Spleen (tissue), 11 donors: Measurements from ENCODE around the gene MAP3K19. TPM values are rescaled to one million over a fixed set of nuclear protein-coding genes. Genes with fewer than 3 reads are reported as not detected.
A peak's percentile ranks its signal among the peaks of the same experiment; 100 is the strongest.

Experiments
- DNase-seq: peaks from one replicate; pipeline ENCODE4 v3.0.0-alpha.2; 2020
- H3K27ac ChIP-seq, 8 donors: fragments of 200-600 bp; sonication (generic) in 7 of 8; 1 replicate in 4 of 8; 2 replicates in 4 of 8; pipeline versions ENCODE4 v1.5.0 to v1.8.0; 2016 to 2021; ENCODE audit warnings: inconsistent platforms in 4 of 8, mild to moderate bottlenecking in 4 of 8, moderate library complexity in 1 of 8
- H3K27me3 ChIP-seq, 7 donors: fragments of 200-600 bp; sonication (generic) in 6 of 7; replicated peaks in 1 of 7; 1 replicate in 4 of 7; 2 replicates in 3 of 7; pipeline versions ENCODE4 v1.5.0 to v1.8.0; 2016 to 2021; ENCODE audit warnings: inconsistent platforms in 3 of 7, mild to moderate bottlenecking in 1 of 7
- H3K36me3 ChIP-seq, 6 donors: fragments of 200-600 bp; sonication (generic) in 5 of 6; 1 replicate in 4 of 6; 2 replicates in 2 of 6; pipeline versions ENCODE4 v1.5.0 to v1.8.0; 2016 to 2021; ENCODE audit warnings: inconsistent platforms in 2 of 6
- H3K4me1 ChIP-seq, 6 donors: fragments of 200-600 bp; sonication (generic) in 5 of 6; 1 replicate in 3 of 6; 2 replicates in 3 of 6; pipeline versions ENCODE4 v1.5.0 to v1.8.0; 2016 to 2021; ENCODE audit warnings: inconsistent platforms in 3 of 6
- H3K4me3 ChIP-seq, 8 donors: fragments of 200-600 bp; sonication (generic) in 7 of 8; 1 replicate in 4 of 8; 2 replicates in 4 of 8; pipeline versions ENCODE4 v1.5.0 to v1.8.0; 2016 to 2021; ENCODE audit warnings: inconsistent platforms in 4 of 8, mild to moderate bottlenecking in 4 of 8, moderate library complexity in 2 of 8
- H3K9me3 ChIP-seq, 8 donors: fragments of 200-600 bp; sonication (generic) in 7 of 8; 1 replicate in 4 of 8; 2 replicates in 4 of 8; pipeline versions ENCODE4 v1.5.0 to v1.8.0; 2016 to 2021; ENCODE audit warnings: inconsistent platforms in 4 of 8
- CTCF ChIP-seq, 11 experiments: fragments of 200-600 bp in 7 of 11; fragments of 450-650 bp in 4 of 11; sonication (generic) in 4 of 11; IDR thresholded peaks in 8 of 11; conservative IDR thresholded peaks in 3 of 11; 1 replicate in 7 of 11; 2 replicates in 4 of 11; pipeline versions ENCODE4 v1.4.0 to v1.8.0; 2016 to 2021; ENCODE audit warnings: antibody characterized with exemption in 11 of 11, inconsistent platforms in 4 of 11, mild to moderate bottlenecking in 1 of 11
- POLR2A ChIP-seq, 3 donors: fragments of 450-650 bp; IDR thresholded peaks; one replicate each; pipeline ENCODE4 v1.5.1; 2017; ENCODE audit warnings: antibody characterized with exemption in 3 of 3, mild to moderate bottlenecking in 1 of 3
- POLR2AphosphoS5 ChIP-seq, 3 donors: sonication (generic); formaldehyde crosslinking; IDR thresholded peaks; one replicate each; pipeline ENCODE4 v1.5.1; 2017; ENCODE audit warnings: antibody characterized with exemption in 3 of 3
- WGBS, 5 donors: extraction: QIAGEN DNeasy Blood & Tissue Kit in 3 of 5; methylation state at CpG; one replicate each; pipeline versions ENCODE4 v1.1.5 to v1.1.7; 2013 to 2018; 5-methylcytosine and 5-hydroxymethylcytosine counted together
- intact Hi-C: fragments of 100-400 bp; cut with DNase I; formaldehyde crosslinking; loops from one replicate; pipeline ENCODE4 v1.15.0; 2023; ENCODE audit warnings: low total_unique reads
- polyA plus RNA-seq, 3 donors: library from polyadenylated mRNA; stranded (reverse); fragments of 200-250 nt; gene quantifications; one replicate each; pipeline ENCODE4 v1.2.1, GENCODE V29; 2013
- total RNA-seq, 7 donors: library from RNA; depleted of rRNA in 3 of 7; stranded (reverse); fragments of >200 nt in 3 of 7; fragmentation: NEBNext Ultra II Directional in 4 of 7; extraction: Animal tissue kit (Norgen Biotek cat#: 25700) in 4 of 7; gene quantifications; one replicate each; pipeline versions ENCODE4 v1.1.0 to v1.2.1, GENCODE V29; 2016 to 2021
- donor health status: healthy with polysubstance abuse.
- donor health status: DM: no; HTN: no; CAD: no; lungs with moderate emphysema.
- donor health status: DM: no; HTN: no; CAD: no.
- donor health status: Bipolar disorder and iron deficiency.
- donor health status: healthy.
- donor health status: DM: no; HTN: no; CAD: no.
- donor health status: DM: yes; HTN: yes; CAD: no.

The MAP3K19 gene
- total and polyA plus RNA-seq, 10 donors, result not detected

GRCh38 chr2:134954065-134954464 is 93.2 kb downstream of the MAP3K19 start:
- no peak for TF ChIP-seq POLR2A (IDR thresholded peaks at IDR 0.05)
- TF ChIP-seq POLR2AphosphoS5 (IDR thresholded peaks at IDR 0.05), result peak in 1 of 3 donors; percentile 21
- Histone ChIP-seq H3K4me1 (peaks cover 0 to 21% (median 0%) of the 10 kb centered on the region in 6 donors), H3K4me3 (no peak overlapping the region), H3K27ac (no peak overlapping the region), H3K9me3 (no peaks in the 10 kb centered on the region), H3K27me3 (no peaks in the 10 kb centered on the region), H3K36me3 (peaks cover 3 to 100% (median 49%) of the 10 kb centered on the region in 6 donors)
- no peak for DNase-seq
- 93 to 99% (median 96%) methylated on average over 5 of the region's 5 CpGs for WGBS, 5 donors
- intact Hi-C loops, result no loop called here

GRCh38 chr2:134952608-134953007 is 94.6 kb downstream of the MAP3K19 start:
- H3K27ac ChIP-seq, result no peak overlapping the region
- no peak for DNase-seq
- H3K9me3 ChIP-seq, result no peaks in the 10 kb centered on the region
- no peaks in the 10 kb centered on the region for H3K27me3 ChIP-seq
- TF ChIP-seq POLR2A (IDR thresholded peaks at IDR 0.05) (no peak), POLR2AphosphoS5 (IDR thresholded peaks at IDR 0.05) (no peak), CTCF (IDR thresholded peaks at IDR 0.05 in 8 of 11, conservative IDR thresholded peaks at IDR 0.05 in 3 of 11) (no peak)
- H3K4me1 ChIP-seq, result peaks cover 0 to 27% (median 0%) of the 10 kb centered on the region in 6 donors
- WGBS, 5 donors, result 94 to 97% (median 96%) methylated on average over 3 of the region's 3 CpGs
- intact Hi-C loops, result no loop called here
- no peak overlapping the region for H3K4me3 ChIP-seq
- peaks cover 3 to 100% (median 61%) of the 10 kb centered on the region in 6 donors for H3K36me3 ChIP-seq

- DNase-seq, result no peak
- 67 to 76% (median 71%) methylated on average over 2 of the region's 2 CpGs for WGBS, 5 donors
- no peak overlapping the region for H3K27ac ChIP-seq
- TF ChIP-seq POLR2A (IDR thresholded peaks at IDR 0.05), result no peak
- no peak for TF ChIP-seq POLR2AphosphoS5 (IDR thresholded peaks at IDR 0.05)
- no peak for TF ChIP-seq CTCF (IDR thresholded peaks at IDR 0.05 in 8 of 11, conservative IDR thresholded peaks at IDR 0.05 in 3 of 11)
- H3K27me3 ChIP-seq, result no peaks in the 10 kb centered on the region
- H3K36me3 ChIP-seq, result peaks cover 0 to 100% (median 69%) of the 10 kb centered on the region in 6 donors
- H3K4me1 ChIP-seq, result peaks cover 0 to 27% (median 0%) of the 10 kb centered on the region in 6 donors
- no peaks in the 10 kb centered on the region for H3K9me3 ChIP-seq
- H3K4me3 ChIP-seq, result no peak overlapping the region
- intact Hi-C loops, result no loop called here
These were observed 96.4 kb downstream of the MAP3K19 start for GRCh38 chr2:134950886-134951285.

- 74 to 86% (median 77%) methylated on average over 7 of the region's 7 CpGs for WGBS, 5 donors
- no peak for DNase-seq
- Histone ChIP-seq H3K9me3 (no peaks in the 10 kb centered on the region), H3K27ac (no peak overlapping the region), H3K36me3 (peaks cover 0 to 98% (median 70%) of the 10 kb centered on the region in 6 donors), H3K27me3 (no peaks in the 10 kb centered on the region), H3K4me3 (no peak overlapping the region), H3K4me1 (peaks cover 0 to 30% (median 0%) of the 10 kb centered on the region in 6 donors)
- TF ChIP-seq POLR2A (IDR thresholded peaks at IDR 0.05), result no peak
- no peak for TF ChIP-seq POLR2AphosphoS5 (IDR thresholded peaks at IDR 0.05)
- no peak for TF ChIP-seq CTCF (IDR thresholded peaks at IDR 0.05 in 8 of 11, conservative IDR thresholded peaks at IDR 0.05 in 3 of 11)
- intact Hi-C loops, result no loop called here
These were observed 97.1 kb downstream of the MAP3K19 start for GRCh38 chr2:134949981-134950708.
